GM21526 (cell line): ENCODE results near the gene SLC35E4.
A peak's percentile ranks its signal among the peaks of the same experiment; 100 is the strongest.
"Not testable (repeated sequence)": the region's sequence is repeated elsewhere in the genome, so short reads cannot be mapped to it uniquely, and the experiment has no call there.

Source experiments
- ATAC-seq: cut with Tn5 transposase; IDR thresholded peaks from one replicate; pipeline ENCODE4 v1.9.1; 2021; ENCODE audit warnings: moderate library complexity; ENCODE audit not compliant: unreplicated experiment, low FRiP score

SLC35E4 gene

DNA sequence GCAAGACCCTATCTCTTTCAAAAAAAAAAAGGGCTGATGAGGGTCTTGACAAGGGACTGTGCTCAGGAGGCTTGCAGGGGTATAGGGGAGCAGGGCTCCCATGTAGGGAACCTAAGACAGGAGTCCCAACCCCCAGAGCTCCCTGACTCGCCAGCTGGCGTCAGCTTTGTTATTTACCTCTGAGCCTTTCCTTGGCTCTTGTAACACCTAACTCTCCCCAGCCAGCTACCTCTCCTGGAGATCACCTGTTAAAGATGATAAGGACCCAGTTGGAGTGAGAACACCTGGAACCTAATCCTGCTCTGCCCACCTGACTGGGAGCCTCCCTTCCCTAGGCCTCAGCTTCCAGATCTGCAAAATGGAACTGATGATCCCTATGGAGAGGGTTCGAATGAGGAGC is 13.2 kb downstream of the SLC35E4 start:
- ATAC-seq: no peak

DNA sequence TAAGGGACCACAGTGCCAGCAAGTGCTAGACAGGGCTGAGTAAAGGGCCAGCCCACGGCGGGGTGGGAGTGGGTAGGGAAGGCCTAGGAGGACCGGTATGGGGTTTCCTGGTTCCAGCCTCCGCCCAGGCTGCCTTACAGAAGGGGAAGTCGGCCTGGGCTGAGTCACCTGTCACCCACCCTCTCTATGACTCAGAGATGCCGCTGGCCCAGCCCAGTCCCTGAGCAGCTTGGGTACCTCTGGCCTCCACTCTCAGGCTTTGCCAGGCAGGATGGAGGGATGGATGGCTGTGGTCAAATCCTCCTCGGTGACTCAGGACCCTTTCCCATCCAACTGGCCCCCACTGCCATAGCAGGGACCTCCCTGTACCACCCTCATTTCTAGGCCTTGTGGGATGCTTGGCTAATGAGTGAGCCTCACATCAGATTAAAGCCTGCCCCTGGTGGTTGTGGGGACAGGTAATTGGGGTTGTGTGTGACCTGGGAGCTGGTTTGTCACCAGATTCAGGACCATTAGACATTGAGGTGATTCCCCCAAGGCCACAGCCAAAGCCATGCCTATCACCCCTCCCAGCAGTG is 13.9 kb downstream of the SLC35E4 start:
- no peak for ATAC-seq

GRCh38 chr22:30650508-30651116 is 15.0 kb downstream of the SLC35E4 start:
- no peak for ATAC-seq

- no peak for ATAC-seq
These were observed 17.3 kb downstream of the SLC35E4 start for GRCh38 chr22:30652852-30653251.

DNA sequence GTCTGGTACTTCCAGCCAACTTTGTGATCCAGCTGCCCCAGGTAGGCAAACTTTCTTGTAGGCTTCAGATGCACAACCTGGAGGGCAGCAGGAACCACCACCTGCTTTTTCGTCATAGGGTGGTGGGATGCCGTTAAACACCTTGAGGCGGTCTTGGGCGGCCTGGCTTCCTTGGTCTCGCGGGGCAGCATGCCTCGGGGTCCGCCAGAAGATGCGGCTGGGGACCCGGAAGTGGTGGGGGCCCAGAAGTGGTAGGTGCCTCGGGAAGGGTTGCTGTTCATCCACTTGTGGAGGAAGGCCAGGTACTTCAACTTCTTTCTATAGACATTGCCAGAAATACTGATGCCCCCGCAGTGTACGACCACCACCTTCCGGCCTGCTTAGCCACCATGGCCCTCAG is 18.8 kb downstream of the SLC35E4 start:
- no peak for ATAC-seq

GRCh38 chr22:30655532-30655931 is 20.0 kb downstream of the SLC35E4 start:
- no peak for ATAC-seq

GRCh38 chr22:30662040-30662439 is 26.5 kb downstream of the SLC35E4 start:
- ATAC-seq: no peak

GRCh38 chr22:30664798-30665197 is 29.2 kb downstream of the SLC35E4 start:
- ATAC-seq: no peak

DNA sequence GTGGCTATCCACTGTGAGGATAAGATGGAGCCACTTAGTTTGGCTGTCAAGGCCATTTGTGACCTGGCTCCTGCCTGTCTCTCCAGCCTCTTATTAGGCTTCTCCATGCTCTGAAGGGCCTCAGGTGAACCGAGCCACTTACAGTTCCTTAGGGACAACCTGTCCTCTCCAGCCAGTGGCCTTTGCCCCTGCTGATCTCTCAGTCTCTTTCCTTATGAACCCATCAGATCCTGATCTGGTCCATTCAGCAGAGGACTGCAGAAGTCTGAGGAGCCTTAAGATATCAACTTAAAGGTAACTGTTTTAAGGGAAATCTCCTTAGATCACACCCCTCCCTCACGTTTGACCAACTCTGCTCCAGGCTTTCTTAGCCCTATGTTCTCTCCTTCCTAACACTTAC is 29.7 kb downstream of the SLC35E4 start:
- no peak for ATAC-seq

DNA sequence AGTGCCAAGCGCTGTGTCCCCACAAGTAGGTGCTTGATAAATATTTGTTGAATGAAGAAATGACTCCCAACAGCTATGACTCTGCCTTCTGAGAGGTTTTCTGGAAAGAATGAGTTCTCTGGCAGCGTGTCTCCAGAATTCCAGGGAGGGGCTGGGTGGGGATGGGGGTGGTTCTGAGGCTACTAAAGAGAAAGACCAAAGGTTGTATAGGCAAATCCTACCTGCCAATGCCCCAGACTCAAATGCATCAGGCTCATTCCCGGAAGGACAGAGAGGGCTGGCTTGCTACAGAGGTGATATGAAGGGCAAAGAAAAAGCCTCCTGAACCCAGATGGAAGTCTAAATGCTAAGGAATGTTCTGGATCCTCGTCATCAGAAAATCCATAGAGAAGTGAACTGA is 30.2 kb downstream of the SLC35E4 start:
- no peak for ATAC-seq

DNA sequence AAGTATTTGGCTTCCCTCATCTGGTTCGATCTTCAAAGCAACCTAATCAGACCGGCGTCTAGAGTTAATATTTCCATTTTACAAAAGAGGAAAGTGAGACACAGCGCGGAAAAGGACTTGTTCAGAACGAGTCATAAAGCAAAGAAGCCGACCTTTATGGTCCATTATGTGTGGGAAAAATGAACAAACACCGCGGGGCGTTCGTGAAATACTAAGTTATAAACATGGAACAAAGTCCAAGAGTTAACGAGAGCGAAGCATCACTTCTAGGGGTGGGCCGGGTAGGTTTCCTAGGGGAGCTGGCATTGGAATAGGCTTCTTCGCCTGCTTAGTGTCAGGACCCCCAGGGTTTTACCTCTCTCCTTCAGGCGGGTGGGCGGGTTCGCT is 31.5 kb downstream of the SLC35E4 start:
- ATAC-seq: no peak

DNA sequence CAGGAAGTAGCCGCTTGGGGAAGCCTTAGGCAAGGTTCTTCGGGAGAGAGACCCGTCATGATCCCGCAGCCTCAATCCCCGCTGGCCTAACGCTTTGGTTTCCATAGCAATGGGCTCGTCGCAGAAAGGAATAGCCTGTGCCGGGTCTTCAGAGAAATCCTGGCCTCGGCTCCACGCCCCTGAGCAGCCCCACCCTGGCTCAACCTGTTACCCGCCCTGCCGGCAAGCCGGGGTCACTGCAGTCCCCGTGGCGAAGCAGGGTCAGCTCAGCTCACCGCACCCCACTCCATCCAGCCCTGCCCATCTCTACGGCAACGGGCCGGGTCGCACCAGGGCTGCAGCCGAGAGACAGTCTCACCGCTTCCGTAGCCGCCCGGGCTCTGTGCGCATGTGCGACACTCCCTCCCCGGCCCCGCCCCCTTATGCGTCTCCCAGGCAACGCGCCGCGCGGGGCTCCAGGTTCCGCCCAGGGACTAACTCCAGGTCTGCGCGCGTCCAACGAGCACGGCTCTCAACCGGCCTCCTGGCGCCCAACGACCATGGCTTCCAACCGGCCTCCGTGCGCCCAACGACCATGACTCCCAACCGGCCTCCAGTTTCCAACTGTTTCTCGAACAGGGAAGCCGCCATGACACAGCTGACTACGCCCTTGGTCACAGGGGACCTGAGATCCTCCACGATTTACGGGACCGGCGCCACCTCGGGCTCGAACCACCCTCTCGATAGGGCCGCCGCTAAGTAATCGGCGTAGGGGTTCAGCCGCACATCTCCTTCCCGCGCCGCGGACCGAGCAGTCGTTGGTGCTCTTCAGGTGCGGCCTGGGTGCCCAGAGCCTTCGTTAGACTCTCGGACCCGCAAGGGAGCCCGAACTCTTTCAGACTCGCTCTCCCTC is 32.2 kb downstream of the SLC35E4 start, which contains the start of gene DUSP18:
Gene DUSP18, minus strand, starts transcription at position 382 of the 892 bp plus-strand sequence. CDS start 3,872 bp downstream, outside the sequence.
- ATAC-seq: peak; percentile 82

- ATAC-seq: no peak
These were observed 32.8 kb downstream of the SLC35E4 start for GRCh38 chr22:30668386-30668710.

DNA sequence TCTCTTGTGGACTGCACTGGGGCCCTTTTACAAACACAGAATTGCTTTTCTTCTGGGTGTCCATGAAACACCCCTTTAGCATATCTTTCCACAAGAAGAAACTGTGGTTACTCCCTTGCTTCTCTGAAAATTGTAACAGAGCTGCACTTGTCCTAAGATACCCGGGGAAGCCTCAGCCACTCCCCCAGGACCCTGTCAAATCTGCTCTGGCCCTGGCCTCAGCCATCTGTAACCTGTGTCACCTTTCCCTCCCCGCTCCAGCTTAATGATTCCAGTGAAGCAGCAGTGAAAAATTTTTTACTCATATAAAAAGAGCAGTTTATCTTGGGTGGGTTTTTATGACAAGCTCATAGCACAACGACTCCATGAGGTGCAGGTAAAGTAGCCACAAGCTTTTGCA is 35.5 kb downstream of the SLC35E4 start:
- ATAC-seq: no peak

GRCh38 chr22:30673136-30673535 is 37.6 kb downstream of the SLC35E4 start:
- ATAC-seq: no peak

GRCh38 chr22:30674482-30674881 is 38.9 kb downstream of the SLC35E4 start:
- ATAC-seq: no peak

DNA sequence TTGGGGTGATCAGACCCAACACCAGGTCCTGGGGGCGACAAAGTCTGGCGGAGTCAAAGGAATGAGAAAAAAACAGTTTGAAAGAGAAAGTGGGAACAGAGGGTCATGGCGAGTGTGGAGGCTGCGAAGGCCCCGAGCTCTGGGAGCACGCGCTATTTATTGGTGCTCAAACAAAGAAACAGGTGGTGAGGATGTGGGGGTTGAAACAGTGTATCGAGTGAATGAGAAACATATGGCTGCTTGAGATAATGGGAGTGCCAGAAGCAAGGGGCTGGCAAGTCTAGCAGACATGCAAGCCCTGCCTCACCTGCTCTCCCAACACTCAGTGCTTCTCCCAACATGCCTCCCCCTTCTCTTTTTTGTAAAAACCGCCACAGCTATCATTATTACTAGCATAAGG is 39.9 kb downstream of the SLC35E4 start:
- ATAC-seq: no peak

- not testable (repeated sequence) for ATAC-seq
These were observed 41.0 kb downstream of the SLC35E4 start for GRCh38 chr22:30676565-30676964.

DNA sequence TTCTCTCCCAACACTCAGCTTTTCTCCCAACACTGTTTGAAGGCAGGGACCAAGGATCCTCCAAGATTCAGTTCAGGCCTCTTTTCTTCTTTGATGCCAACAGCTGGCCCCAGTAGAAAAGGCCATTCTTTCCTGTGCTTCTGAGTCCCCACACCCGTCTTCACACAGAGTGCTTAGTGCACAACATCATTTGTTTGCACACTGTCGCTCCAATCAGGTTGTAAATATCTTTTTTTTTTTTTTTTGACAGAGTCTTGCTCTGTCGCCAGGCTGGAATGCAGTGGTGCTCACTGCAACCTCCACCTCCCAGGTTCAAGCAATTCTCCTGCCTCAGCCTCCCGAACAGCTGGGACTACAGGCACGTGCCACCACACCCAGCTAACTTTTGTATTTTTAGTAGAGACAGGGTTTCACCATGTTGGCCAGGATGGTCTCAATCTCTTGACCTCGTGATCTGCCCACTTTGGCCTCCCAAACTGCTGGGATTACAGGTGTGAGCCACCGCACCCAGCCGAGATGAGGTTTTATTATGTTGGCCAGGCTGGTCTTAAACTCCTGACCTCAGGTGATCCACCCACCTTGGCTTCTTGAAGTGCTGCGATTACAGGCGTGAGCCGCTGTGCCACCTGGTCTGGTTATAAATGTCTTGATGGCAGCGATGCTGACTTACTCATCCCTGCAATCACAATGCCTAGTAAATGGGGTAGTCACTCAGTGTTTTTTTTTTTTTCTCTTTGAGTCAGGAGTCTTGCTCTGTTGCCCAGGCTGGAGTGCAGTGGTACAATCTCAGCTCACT is 44.5 kb downstream of the SLC35E4 start:
- not testable (repeated sequence) for ATAC-seq

- ATAC-seq: no peak
These were observed 45.6 kb downstream of the SLC35E4 start for GRCh38 chr22:30680991-30681770.
